B cell (primary cell): ENCODE measurements around the gene IER5L. TPM values are rescaled to one million over a fixed set of nuclear protein-coding genes. Genes with fewer than 3 reads are reported as not detected.

Experiments used
- ATAC-seq: fragments of 200-7000 bp; cut with Tn5 transposase; one replicate; pipeline ENCODE4 v1.10.0; 2021; ENCODE audit warnings: low read depth, mild to moderate bottlenecking, moderate number of reproducible peaks, moderate library complexity
- CTCF ChIA-PET: fragments of 350-600 bp; sonication (Branson Sonifier 250); formaldehyde crosslinking; loops from one replicate; lab custom pipeline; 2021; ENCODE audit warnings: antibody characterized with exemption, inconsistent platforms; lab: Charles Lee
- POLR2A ChIA-PET: fragments of 350-600 bp; sonication (Branson Sonifier 250); formaldehyde crosslinking; loops from one replicate; lab custom pipeline; 2021; ENCODE audit warnings: antibody characterized with exemption; lab: Charles Lee
- DNase-seq: peaks from one replicate; pipeline ENCODE4 v3.0.0; 2013
- H2AFZ ChIP-seq: 2 replicates; pipeline ENCODE4 v1.6.1; 2012; ENCODE audit warnings: mild to moderate bottlenecking, low read depth, low read length; ENCODE audit not compliant: insufficient read depth, poor library complexity, severe bottlenecking
- H3K27ac ChIP-seq, 2 donors: 1 replicate in 1 of 2; 2 replicates in 1 of 2; pipeline ENCODE4 v1.5.1; 2012 to 2013; ENCODE audit warnings: low read length in 2 of 2, mild to moderate bottlenecking in 2 of 2, moderate library complexity in 1 of 2
- H3K27me3 ChIP-seq, 4 experiments: fragments of 200-600 bp in 1 of 4; sonication (generic) in 1 of 4; replicated peaks in 1 of 4; 1 replicate in 2 of 4; 2 replicates in 2 of 4; pipeline versions ENCODE4 v1.6.1 to v1.7.0; 2013 to 2016; ENCODE audit warnings: low read length in 3 of 4, mild to moderate bottlenecking in 2 of 4, mixed read lengths in 1 of 4, moderate library complexity in 1 of 4; ENCODE audit not compliant: insufficient read depth in 4 of 4, control insufficient read depth in 3 of 4; ENCODE audit errors: control extremely low read depth in 1 of 4
- H3K36me3 ChIP-seq, 2 experiments: replicated peaks in 1 of 2; 1 replicate in 1 of 2; 2 replicates in 1 of 2; pipeline versions ENCODE4 v1.6.1 to v1.7.1; 2013; ENCODE audit warnings: low read length in 1 of 2; ENCODE audit not compliant: insufficient read depth in 2 of 2, control insufficient read depth in 1 of 2; ENCODE audit errors: control extremely low read depth in 1 of 2, extremely low read depth in 1 of 2
- H3K4me1 ChIP-seq, 2 donors: fragments of 200-600 bp in 1 of 2; sonication (generic) in 1 of 2; 1 replicate in 1 of 2; 2 replicates in 1 of 2; pipeline versions ENCODE4 v1.5.1 to v1.6.1; 2013 to 2017; ENCODE audit warnings: low read length in 2 of 2; ENCODE audit not compliant: control insufficient read depth in 2 of 2, insufficient read depth in 2 of 2
- H3K4me2 ChIP-seq: replicated peaks from 2 replicates; pipeline ENCODE3; 2012; ENCODE audit warnings: mild to moderate bottlenecking, low read depth, low read length; ENCODE audit not compliant: poor library complexity, severe bottlenecking
- H3K4me3 ChIP-seq, 5 experiments: fragments of 200-600 bp in 1 of 5; sonication (generic) in 1 of 5; 1 replicate in 3 of 5; 2 replicates in 2 of 5; pipeline versions ENCODE4 v1.5.1 to v1.7.0; 2011 to 2016; ENCODE audit warnings: low read length in 4 of 5, mild to moderate bottlenecking in 4 of 5, low read depth in 2 of 5, control low read depth in 1 of 5, moderate library complexity in 1 of 5; ENCODE audit not compliant: insufficient read depth in 1 of 5; ENCODE audit errors: control extremely low read depth in 1 of 5, extremely low read depth in 1 of 5
- H3K79me2 ChIP-seq: fragments of 200-600 bp; sonication (generic); one replicate; pipeline ENCODE4 v1.6.0; 2016; ENCODE audit warnings: low read length; ENCODE audit not compliant: control insufficient read depth, insufficient read depth
- H3K9ac ChIP-seq: fragments of 200-600 bp; sonication (generic); 2 replicates; pipeline ENCODE4 v1.6.1; 2017; ENCODE audit warnings: mild to moderate bottlenecking, low read length, moderate library complexity
- H3K9me3 ChIP-seq, 3 donors: one replicate each; pipeline versions ENCODE4 v1.6.1 to v1.7.1; 2013; ENCODE audit warnings: low read length in 2 of 3; ENCODE audit not compliant: control insufficient read depth in 2 of 3, insufficient read depth in 1 of 3; ENCODE audit errors: control extremely low read depth in 1 of 3
- H4K20me1 ChIP-seq: 2 replicates; pipeline ENCODE4 v1.6.0; 2012; ENCODE audit warnings: mild to moderate bottlenecking, low read length; ENCODE audit not compliant: insufficient read depth, control insufficient read depth, poor library complexity, severe bottlenecking
- H3K27ac Mint-ChIP-seq: one replicate; pipeline ENCODE4 v1.8.0; 2021; ENCODE audit warnings: mixed read lengths
- H3K27me3 Mint-ChIP-seq: one replicate; pipeline ENCODE4 v1.8.0; 2021; ENCODE audit warnings: mixed read lengths
- H3K4me1 Mint-ChIP-seq: one replicate; pipeline ENCODE4 v1.8.0; 2021; ENCODE audit warnings: mixed read lengths
- H3K4me3 Mint-ChIP-seq: one replicate; pipeline ENCODE4 v1.8.0; 2021; ENCODE audit warnings: mixed read lengths
- H3K9me3 Mint-ChIP-seq: one replicate; pipeline ENCODE4 v1.8.0; 2022; ENCODE audit warnings: mixed read lengths; ENCODE audit not compliant: insufficient read depth
- CTCF ChIP-seq: fragments of 200-600 bp; IDR thresholded peaks from one replicate; pipeline ENCODE4 v1.8.0; 2022; ENCODE audit warnings: antibody characterized with exemption, mild to moderate bottlenecking
- EZH2 ChIP-seq: IDR thresholded peaks from 2 replicates; pipeline ENCODE4 v1.6.1; 2012; ENCODE audit warnings: borderline replicate concordance, low read depth, mild to moderate bottlenecking, moderate library complexity, low read length; ENCODE audit not compliant: insufficient read depth, poor library complexity, severe bottlenecking
- WGBS: methylation state at CpG from one replicate; pipeline ENCODE4 v1.1.5; 2013; ENCODE audit warnings: missing lambda C conversion rate; ENCODE audit not compliant: insufficient coverage; 5-methylcytosine and 5-hydroxymethylcytosine counted together
- intact Hi-C: fragments of 100-400 bp; cut with micrococcal nuclease; formaldehyde crosslinking; loops from one replicate; pipeline ENCODE4 v1.10.0; 2022
- polyA plus RNA-seq: library from polyadenylated mRNA; depleted of rRNA; stranded (reverse); fragments of >200 nt; gene quantifications from 2 replicates; pipeline ENCODE4 v1.2.3, GENCODE V29; 2012
- total RNA-seq, 2 donors: library from RNA; stranded (reverse); fragments of 120-200 nt in 1 of 2; gene quantifications; 1 replicate in 1 of 2; 2 replicates in 1 of 2; pipeline versions ENCODE4 v1.2.3 to v1.2.4, GENCODE V29; 2013 to 2022

The IER5L gene
- total and polyA plus RNA-seq, 2 donors (not counting 1 experiment from before 2014, with no cell fraction given): 1.5 to 12.9 TPM

GRCh38 chr9:129149442-129149841 lies 28.6 kb downstream of the IER5L start:
- Mint-ChIP-seq H3K4me3 (peak overlapping the region; percentile 23), H3K27ac (peak overlapping the region; percentile 54), H3K4me1 (peaks cover 13% of the 10 kb centered on the region), H3K27me3 (no peaks in the 10 kb centered on the region), H3K9me3 (no peaks in the 10 kb centered on the region)
- Histone ChIP-seq H3K4me3 (no peak overlapping the region), H3K9me3 (no peaks in the 10 kb centered on the region), H3K4me1 (peaks cover 12 to 17% of the 10 kb centered on the region in 2 donors), H3K27ac (peak overlapping the region in 1 of 2 donors; percentile 36), H3K79me2 (peaks cover 6% of the 10 kb centered on the region), H3K9ac (no peak overlapping the region), H3K4me2 (peak overlapping the region; percentile 20), H3K27me3 (no peaks in the 10 kb centered on the region), H2AFZ (peak overlapping the region; percentile 1), H4K20me1 (no peaks in the 10 kb centered on the region), H3K36me3 (peaks cover 0 to 16% of the 10 kb centered on the region in 2 experiments)
- WGBS: 70% methylated on average over 5 of the region's 6 CpGs
- POLR2A ChIA-PET: no interaction called here
- intact Hi-C loops: no loop called here
- no peak for DNase-seq
- ATAC-seq: peak; percentile 39
- CTCF ChIA-PET: interaction anchor here (1.0 to 4.9 kb wide), 6 partner anchors 9 to 462 kb away, joined by 3 to 25 read pairs (median 5); no protein-coding TSS in a partner anchor
- TF ChIP-seq EZH2: no peak
- TF ChIP-seq CTCF: no peak

- DNase-seq: no peak
- intact Hi-C loops: no loop called here
- Histone ChIP-seq H3K9ac (no peak overlapping the region), H3K4me2 (peak overlapping the region; percentile 20), H3K4me1 (peaks cover 13 to 18% of the 10 kb centered on the region in 2 donors), H2AFZ (no peak overlapping the region), H3K9me3 (no peaks in the 10 kb centered on the region), H3K36me3 (peaks cover 0 to 22% of the 10 kb centered on the region in 2 experiments), H3K27me3 (no peaks in the 10 kb centered on the region), H3K27ac (peak overlapping the region in 1 of 2 donors; percentile 36), H3K4me3 (no peak overlapping the region), H3K79me2 (peaks cover 13% of the 10 kb centered on the region), H4K20me1 (peaks cover 2% of the 10 kb centered on the region)
- ChIA-PET POLR2A (no interaction called here), CTCF (interaction anchor here (1.0 to 4.9 kb wide), 5 partner anchors 8 to 462 kb away, joined by 3 to 25 read pairs (median 6); no protein-coding TSS in a partner anchor)
- Mint-ChIP-seq H3K27me3 (no peaks in the 10 kb centered on the region), H3K9me3 (no peaks in the 10 kb centered on the region), H3K4me3 (no peak overlapping the region), H3K4me1 (peaks cover 17% of the 10 kb centered on the region), H3K27ac (peak overlapping the region; percentile 54)
- WGBS: 84% methylated on average over 4 of the region's 6 CpGs
- ATAC-seq: no peak
- TF ChIP-seq EZH2 (no peak), CTCF (no peak)
Observed at GRCh38 chr9:129148463-129149204, 29.4 kb downstream of the IER5L start.
